ENCODE measurements around the gene IDH2.
"Not testable (repeated sequence)": the region's sequence is repeated elsewhere in the genome, so short reads cannot be mapped to it uniquely, and the experiment has no call there.

Gene IDH2

GRCh38 chr15:90071220-90071807 is 31.0 kb downstream of the IDH2 start:
- no peak overlapping the region for H3K27ac ChIP-seq (ENCODE audit: low read length)
- H3K9me3 ChIP-seq (ENCODE audit: control insufficient read depth in 1 of 2, low read length in 2 of 2), result no peaks in the 10 kb centered on the region
- peaks cover 30 to 33% of the 10 kb centered on the region in 2 donors for H3K36me3 ChIP-seq (ENCODE audit: control insufficient read depth in 1 of 2, insufficient read depth in 2 of 2, low read length in 2 of 2)
- H3K4me3 ChIP-seq (ENCODE audit: low read depth in 1 of 2, low read length in 2 of 2), result no peak overlapping the region
- peaks cover 0 to 7% of the 10 kb centered on the region in 2 donors for H3K4me1 ChIP-seq (ENCODE audit: control insufficient read depth in 1 of 2, insufficient read depth in 2 of 2, low read length in 2 of 2)
- no peaks in the 10 kb centered on the region for H3K27me3 ChIP-seq (ENCODE audit: low read depth, low read length)

- H3K27ac ChIP-seq (ENCODE audit: low read length); H3K4me3 ChIP-seq (ENCODE audit: low read depth in 1 of 2, low read length in 2 of 2); H3K9me3 ChIP-seq (ENCODE audit: control insufficient read depth in 1 of 2, low read length in 2 of 2); H3K27me3 ChIP-seq (ENCODE audit: low read depth, low read length); H3K4me1 ChIP-seq (ENCODE audit: control insufficient read depth in 1 of 2, insufficient read depth in 2 of 2, low read length in 2 of 2): not testable (repeated sequence)
- H3K36me3 ChIP-seq (ENCODE audit: control insufficient read depth in 1 of 2, insufficient read depth in 2 of 2, low read length in 2 of 2), result peaks cover 25 to 28% of the 10 kb centered on the region in 2 donors
Measured at GRCh38 chr15:90070623-90071022, 31.6 kb downstream of the IDH2 start.

GRCh38 chr15:90067953-90068606 is 34.2 kb downstream of the IDH2 start:
- H3K4me1 ChIP-seq (ENCODE audit: control insufficient read depth in 1 of 2, insufficient read depth in 2 of 2, low read length in 2 of 2), result peaks cover 4 to 28% of the 10 kb centered on the region in 2 donors

DNA sequence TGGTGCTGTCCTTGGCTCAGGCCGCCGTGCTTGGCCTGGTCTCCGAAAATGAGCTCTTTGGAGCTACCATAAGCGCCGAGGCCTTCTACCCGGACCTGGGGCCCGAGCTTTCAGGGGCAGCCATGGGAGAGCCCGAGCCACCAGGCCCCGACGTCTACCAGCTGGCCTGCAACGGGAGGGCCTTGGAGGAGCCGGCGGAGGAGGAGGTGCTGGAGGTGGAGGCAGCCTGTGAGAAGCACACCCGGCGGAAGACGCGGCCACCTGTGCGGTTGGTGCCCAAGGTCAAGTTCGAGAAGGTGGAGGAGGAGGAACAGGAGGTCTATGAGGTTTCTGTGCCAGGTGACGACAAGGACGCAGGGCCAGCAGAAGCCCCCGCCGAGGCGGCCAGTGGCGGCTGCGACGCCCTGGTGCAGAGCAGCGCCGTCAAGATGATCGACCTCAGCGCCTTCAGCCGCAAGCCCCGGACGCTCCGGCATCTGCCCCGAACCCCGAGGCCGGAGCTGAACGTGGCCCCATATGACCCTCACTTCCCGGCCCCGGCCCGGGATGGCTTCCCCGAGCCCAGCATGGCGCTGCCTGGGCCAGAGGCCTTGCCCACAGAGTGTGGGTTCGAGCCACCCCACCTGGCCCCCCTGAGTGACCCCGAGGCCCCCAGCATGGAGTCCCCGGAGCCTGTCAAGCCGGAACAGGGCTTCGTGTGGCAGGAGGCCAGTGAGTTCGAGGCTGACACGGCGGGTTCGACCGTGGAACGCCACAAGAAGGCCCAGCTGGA is 34.9 kb downstream of the IDH2 start:
- Histone ChIP-seq H3K4me1 (ENCODE audit: control insufficient read depth in 1 of 2, insufficient read depth in 2 of 2, low read length in 2 of 2) (peaks cover 8 to 35% of the 10 kb centered on the region in 2 donors), H3K27me3 (ENCODE audit: low read depth, low read length) (no peaks in the 10 kb centered on the region), H3K36me3 (ENCODE audit: control insufficient read depth in 1 of 2, insufficient read depth in 2 of 2, low read length in 2 of 2) (peaks cover 8 to 15% of the 10 kb centered on the region in 2 donors), H3K27ac (ENCODE audit: low read length) (no peak overlapping the region), H3K9me3 (ENCODE audit: control insufficient read depth in 1 of 2, low read length in 2 of 2) (no peaks in the 10 kb centered on the region), H3K4me3 (ENCODE audit: low read depth in 1 of 2, low read length in 2 of 2) (no peak overlapping the region)

More at GRCh38 chr15:90067953-90068606, 34.2 kb downstream of the IDH2 start:
- Histone ChIP-seq H3K27ac (ENCODE audit: low read length) (no peak overlapping the region), H3K4me3 (ENCODE audit: low read depth in 1 of 2, low read length in 2 of 2) (no peak overlapping the region), H3K36me3 (ENCODE audit: control insufficient read depth in 1 of 2, insufficient read depth in 2 of 2, low read length in 2 of 2) (peaks cover 10 to 20% of the 10 kb centered on the region in 2 donors), H3K9me3 (ENCODE audit: control insufficient read depth in 1 of 2, low read length in 2 of 2) (no peaks in the 10 kb centered on the region), H3K27me3 (ENCODE audit: low read depth, low read length) (no peaks in the 10 kb centered on the region)

GRCh38 chr15:90065682-90066049 is 36.6 kb downstream of the IDH2 start:
- Histone ChIP-seq H3K36me3 (ENCODE audit: control insufficient read depth in 1 of 2, insufficient read depth in 2 of 2, low read length in 2 of 2) (peaks cover 8 to 15% of the 10 kb centered on the region in 2 donors), H3K27ac (ENCODE audit: low read length) (peak overlapping the region; percentile 40), H3K27me3 (ENCODE audit: low read depth, low read length) (no peaks in the 10 kb centered on the region), H3K4me1 (ENCODE audit: control insufficient read depth in 1 of 2, insufficient read depth in 2 of 2, low read length in 2 of 2) (peaks cover 17 to 41% of the 10 kb centered on the region in 2 donors), H3K4me3 (ENCODE audit: low read depth in 1 of 2, low read length in 2 of 2) (peak overlapping the region in 1 of 2 donors; percentile 6), H3K9me3 (ENCODE audit: control insufficient read depth in 1 of 2, low read length in 2 of 2) (no peaks in the 10 kb centered on the region)

DNA sequence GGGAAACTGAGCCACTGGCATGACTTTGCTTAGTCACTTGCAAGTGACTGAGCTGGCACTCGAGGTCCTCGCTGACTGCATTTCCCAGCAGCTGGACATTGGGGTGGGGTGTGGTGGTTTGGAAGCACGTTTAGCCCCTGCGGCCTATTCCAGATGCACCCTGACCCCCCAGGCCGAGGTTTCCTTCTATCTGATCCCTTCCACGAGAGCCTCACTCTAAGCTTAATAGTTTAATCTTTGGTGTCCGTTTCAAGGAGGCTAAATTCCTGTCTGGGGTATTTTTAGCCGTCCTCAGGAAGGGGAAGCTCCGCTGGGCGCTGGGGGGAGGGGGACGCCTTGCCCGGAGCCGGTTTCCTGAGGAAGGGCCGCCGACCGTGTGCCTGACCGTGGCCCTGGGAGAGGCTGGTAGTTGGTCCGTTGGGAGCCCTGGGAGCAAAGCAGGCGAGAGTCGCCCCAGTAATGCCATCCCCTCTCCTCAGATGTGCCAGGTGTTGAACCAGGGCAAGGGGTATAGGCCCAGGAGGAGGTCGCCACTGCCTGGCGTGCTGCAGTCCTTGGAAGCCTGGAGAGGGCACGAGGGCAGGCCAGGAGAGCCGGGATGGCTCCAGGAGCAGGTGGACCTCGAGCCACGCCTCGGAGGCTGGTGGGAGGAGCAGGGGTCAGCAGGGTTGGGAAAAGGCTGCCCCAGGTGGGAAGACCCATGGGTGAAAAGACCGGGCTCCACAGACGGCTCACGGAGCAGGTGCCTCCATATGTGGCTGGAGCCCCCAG is 37.2 kb downstream of the IDH2 start:
- Histone ChIP-seq H3K9me3 (ENCODE audit: control insufficient read depth in 1 of 2, low read length in 2 of 2) (no peaks in the 10 kb centered on the region), H3K36me3 (ENCODE audit: control insufficient read depth in 1 of 2, insufficient read depth in 2 of 2, low read length in 2 of 2) (peaks cover 8 to 15% of the 10 kb centered on the region in 2 donors), H3K27ac (ENCODE audit: low read length) (peak overlapping the region; percentile 40), H3K4me3 (ENCODE audit: low read depth in 1 of 2, low read length in 2 of 2) (peak overlapping the region in 1 of 2 donors; percentile 6), H3K4me1 (ENCODE audit: control insufficient read depth in 1 of 2, insufficient read depth in 2 of 2, low read length in 2 of 2) (peaks cover 17 to 41% of the 10 kb centered on the region in 2 donors), H3K27me3 (ENCODE audit: low read depth, low read length) (no peaks in the 10 kb centered on the region)

GRCh38 chr15:90063770-90064247 is 38.5 kb downstream of the IDH2 start:
- H3K36me3 ChIP-seq (ENCODE audit: control insufficient read depth in 1 of 2, insufficient read depth in 2 of 2, low read length in 2 of 2), result peaks cover 5 to 15% of the 10 kb centered on the region in 2 donors
- peaks cover 17 to 41% of the 10 kb centered on the region in 2 donors for H3K4me1 ChIP-seq (ENCODE audit: control insufficient read depth in 1 of 2, insufficient read depth in 2 of 2, low read length in 2 of 2)
- no peaks in the 10 kb centered on the region for H3K27me3 ChIP-seq (ENCODE audit: low read depth, low read length)
- no peak overlapping the region for H3K4me3 ChIP-seq (ENCODE audit: low read depth in 1 of 2, low read length in 2 of 2)
- no peaks in the 10 kb centered on the region for H3K9me3 ChIP-seq (ENCODE audit: control insufficient read depth in 1 of 2, low read length in 2 of 2)
- peak overlapping the region; percentile 73 for H3K27ac ChIP-seq (ENCODE audit: low read length)

DNA sequence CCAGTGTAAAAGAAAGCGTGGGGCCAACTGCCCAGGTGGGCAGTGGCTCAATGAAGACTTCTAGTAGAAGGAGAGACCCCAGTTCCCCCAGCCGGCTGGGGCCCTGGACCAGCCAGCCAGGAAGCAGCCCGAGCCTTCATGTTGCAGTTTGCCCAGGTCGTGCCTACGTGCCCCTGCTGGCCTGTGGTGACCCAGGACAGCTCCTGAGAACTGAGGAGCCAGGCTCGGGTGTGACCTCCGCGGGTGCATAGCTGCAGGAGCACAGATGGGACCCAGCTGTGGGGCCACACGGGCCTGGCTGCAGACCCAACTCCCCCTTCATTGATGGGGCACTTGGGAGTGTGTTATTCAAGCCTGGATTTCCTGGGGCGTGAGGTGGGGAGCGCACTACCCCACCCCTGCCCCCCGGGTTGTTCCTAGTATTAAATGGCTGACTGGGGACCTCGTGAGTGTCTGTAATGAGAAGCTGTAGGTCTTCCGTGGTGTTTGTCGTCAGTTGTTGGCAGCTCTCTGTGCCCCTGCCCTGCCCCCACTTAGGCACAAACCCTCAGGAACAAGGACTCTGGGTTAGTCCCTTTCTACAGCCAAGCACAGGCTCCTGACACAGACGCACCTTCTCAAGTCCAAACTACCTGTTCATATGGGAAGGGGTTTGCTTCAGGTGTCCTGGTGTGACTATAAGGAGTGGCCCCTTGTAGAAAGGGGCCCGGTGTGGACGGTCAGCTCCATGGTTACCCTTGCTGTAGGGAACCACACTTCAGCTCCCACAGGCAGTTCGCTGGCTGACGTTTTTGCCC is 39.1 kb downstream of the IDH2 start:
- peaks cover 17 to 41% of the 10 kb centered on the region in 2 donors for H3K4me1 ChIP-seq (ENCODE audit: control insufficient read depth in 1 of 2, insufficient read depth in 2 of 2, low read length in 2 of 2)
- peaks cover 2 to 10% of the 10 kb centered on the region in 2 donors for H3K36me3 ChIP-seq (ENCODE audit: control insufficient read depth in 1 of 2, insufficient read depth in 2 of 2, low read length in 2 of 2)
- H3K27me3 ChIP-seq (ENCODE audit: low read depth, low read length), result no peaks in the 10 kb centered on the region
- no peaks in the 10 kb centered on the region for H3K9me3 ChIP-seq (ENCODE audit: control insufficient read depth in 1 of 2, low read length in 2 of 2)
- H3K4me3 ChIP-seq (ENCODE audit: low read depth in 1 of 2, low read length in 2 of 2), result no peak overlapping the region
- peak overlapping the region; percentile 73 for H3K27ac ChIP-seq (ENCODE audit: low read length)

- H3K36me3 ChIP-seq (ENCODE audit: control insufficient read depth in 1 of 2, insufficient read depth in 2 of 2, low read length in 2 of 2), result peaks cover 0 to 3% of the 10 kb centered on the region in 2 donors
- no peaks in the 10 kb centered on the region for H3K9me3 ChIP-seq (ENCODE audit: control insufficient read depth in 1 of 2, low read length in 2 of 2)
Measured at GRCh38 chr15:90062462-90062932, 39.8 kb downstream of the IDH2 start.

DNA sequence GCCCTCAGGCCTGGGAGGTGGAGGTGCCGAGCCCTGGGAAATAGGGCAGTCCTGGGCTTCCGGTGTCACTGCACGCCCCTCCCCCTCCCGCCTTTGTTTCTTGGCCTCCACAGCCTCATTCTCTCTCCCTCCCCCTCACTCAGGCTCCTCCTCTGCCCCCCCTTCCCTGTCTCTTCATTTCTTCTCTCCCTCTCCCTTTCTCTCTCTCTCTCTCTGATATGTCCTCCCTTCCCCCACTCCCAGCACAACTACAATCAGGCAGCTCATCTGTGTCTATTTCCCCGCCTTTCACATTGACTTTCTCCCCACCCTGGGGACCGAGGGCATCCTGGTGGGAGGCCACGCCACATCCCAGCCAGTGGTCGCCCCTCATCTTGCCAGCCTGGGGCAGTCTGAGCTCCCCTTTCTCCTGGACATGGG is 40.2 kb downstream of the IDH2 start:
- H3K4me3 ChIP-seq (ENCODE audit: low read depth in 1 of 2, low read length in 2 of 2), result no peak overlapping the region
- peak overlapping the region; percentile 73 for H3K27ac ChIP-seq (ENCODE audit: low read length)
- H3K27me3 ChIP-seq (ENCODE audit: low read depth, low read length), result no peaks in the 10 kb centered on the region
- no peaks in the 10 kb centered on the region for H3K9me3 ChIP-seq (ENCODE audit: control insufficient read depth in 1 of 2, low read length in 2 of 2)
- peaks cover 17 to 45% of the 10 kb centered on the region in 2 donors for H3K4me1 ChIP-seq (ENCODE audit: control insufficient read depth in 1 of 2, insufficient read depth in 2 of 2, low read length in 2 of 2)
- no peaks in the 10 kb centered on the region for H3K36me3 ChIP-seq (ENCODE audit: control insufficient read depth in 1 of 2, insufficient read depth in 2 of 2, low read length in 2 of 2)

More at GRCh38 chr15:90062462-90062932, 39.8 kb downstream of the IDH2 start:
- Histone ChIP-seq H3K27ac (ENCODE audit: low read length) (peak overlapping the region; percentile 73), H3K4me3 (ENCODE audit: low read depth in 1 of 2, low read length in 2 of 2) (no peak overlapping the region), H3K27me3 (ENCODE audit: low read depth, low read length) (no peaks in the 10 kb centered on the region), H3K4me1 (ENCODE audit: control insufficient read depth in 1 of 2, insufficient read depth in 2 of 2, low read length in 2 of 2) (peaks cover 17 to 45% of the 10 kb centered on the region in 2 donors)
